Fibroblast of lung (primary cell): ENCODE data around the gene RAD23B. TPM values are rescaled to one million over a fixed set of nuclear protein-coding genes. Genes with fewer than 3 reads are reported as not detected.

Experiments used
- DNase-seq, 2 donors: peaks; one replicate each; pipeline versions ENCODE4 v3.0.0 to v3.0.0-alpha.2; 2010; ENCODE audit warnings: low read depth in 2 of 2
- H2AFZ ChIP-seq: 2 replicates; pipeline ENCODE4 v1.5.1; 2012; ENCODE audit warnings: low read length, control low read depth, inconsistent platforms
- H3K27ac ChIP-seq: 2 replicates; pipeline ENCODE4 v1.5.1; 2011; ENCODE audit warnings: low read length, control low read depth; ENCODE audit not compliant: insufficient read depth
- H3K27me3 ChIP-seq: 2 replicates; pipeline ENCODE4 v1.5.1; 2011; ENCODE audit warnings: mild to moderate bottlenecking, low read length; ENCODE audit not compliant: control insufficient read depth, insufficient read depth
- H3K36me3 ChIP-seq: 2 replicates; pipeline ENCODE4 v1.5.1; 2011; ENCODE audit warnings: low read length; ENCODE audit not compliant: control insufficient read depth, insufficient read depth
- H3K4me1 ChIP-seq: 2 replicates; pipeline ENCODE4 v1.5.1; 2011; ENCODE audit warnings: low read length; ENCODE audit not compliant: control insufficient read depth, insufficient read depth; ENCODE audit errors: extremely low read depth
- H3K4me2 ChIP-seq: 2 replicates; pipeline ENCODE4 v1.5.1; 2011; ENCODE audit warnings: low read length, control low read depth; ENCODE audit not compliant: insufficient read depth; ENCODE audit errors: extremely low read depth
- H3K4me3 ChIP-seq, 4 experiments: fragments of 200-600 bp in 1 of 4; sonication (generic) in 1 of 4; replicated peaks in 1 of 4; 2 replicates each; pipeline ENCODE4 v1.5.1; 2011 to 2016; ENCODE audit warnings: low read length in 4 of 4, low read depth in 3 of 4, mild to moderate bottlenecking in 3 of 4, control low read depth in 2 of 4, inconsistent platforms in 1 of 4, mixed read lengths in 1 of 4; ENCODE audit not compliant: insufficient read depth in 1 of 4; ENCODE audit errors: control extremely low read depth in 1 of 4
- H3K79me2 ChIP-seq: 2 replicates; pipeline ENCODE4 v1.5.1; 2012; ENCODE audit warnings: mild to moderate bottlenecking, low read length, inconsistent platforms; ENCODE audit not compliant: control insufficient read depth, insufficient read depth
- H3K9ac ChIP-seq: 2 replicates; pipeline ENCODE4 v1.5.1; 2011; ENCODE audit warnings: mild to moderate bottlenecking, low read length, control low read depth; ENCODE audit not compliant: insufficient read depth
- H3K9me3 ChIP-seq: 2 replicates; pipeline ENCODE4 v1.5.1; 2012; ENCODE audit warnings: low read depth, low read length; ENCODE audit not compliant: control insufficient read depth, insufficient read depth
- H4K20me1 ChIP-seq: 2 replicates; pipeline ENCODE4 v1.5.1; 2011; ENCODE audit warnings: low read length; ENCODE audit not compliant: control insufficient read depth, insufficient read depth; ENCODE audit errors: extremely low read depth
- EZH2 ChIP-seq: IDR thresholded peaks from 2 replicates; pipeline ENCODE4 v1.5.1; 2012; ENCODE audit warnings: low read length, control low read depth, mild to moderate bottlenecking; ENCODE audit errors: missing control alignments
- polyA plus RNA-seq, 2 donors: library from polyadenylated mRNA; depleted of rRNA in 1 of 2; stranded (reverse) in 1 of 2; unstranded in 1 of 2; fragments of >200 nt; gene quantifications; 2 replicates each; pipeline ENCODE4 v1.2.1, GENCODE V29; 2011 to 2012; ENCODE audit warnings: missing spikeins in 1 of 2
- total RNA-seq: library from RNA; depleted of rRNA; stranded (reverse); fragments of >200 nt; gene quantifications from 2 replicates; pipeline ENCODE4 v1.2.1, GENCODE V29; 2014
- TF ChIP-seq, protein P1 (sequence below), 2 donors: IDR thresholded peaks in 1 of 2; conservative IDR thresholded peaks in 1 of 2; 1 replicate in 1 of 2; 2 replicates in 1 of 2; pipeline ENCODE4 v1.5.1; 2011 to 2012; ENCODE audit warnings: low read length in 2 of 2, control low read depth in 1 of 2, inconsistent platforms in 1 of 2, low read depth in 1 of 2, mild to moderate bottlenecking in 1 of 2

Gene RAD23B
- total and polyA plus RNA-seq, 2 donors (not counting 1 experiment from before 2014, with no cell fraction given) = 156 to 607 TPM

- TF ChIP-seq, protein P1, sequence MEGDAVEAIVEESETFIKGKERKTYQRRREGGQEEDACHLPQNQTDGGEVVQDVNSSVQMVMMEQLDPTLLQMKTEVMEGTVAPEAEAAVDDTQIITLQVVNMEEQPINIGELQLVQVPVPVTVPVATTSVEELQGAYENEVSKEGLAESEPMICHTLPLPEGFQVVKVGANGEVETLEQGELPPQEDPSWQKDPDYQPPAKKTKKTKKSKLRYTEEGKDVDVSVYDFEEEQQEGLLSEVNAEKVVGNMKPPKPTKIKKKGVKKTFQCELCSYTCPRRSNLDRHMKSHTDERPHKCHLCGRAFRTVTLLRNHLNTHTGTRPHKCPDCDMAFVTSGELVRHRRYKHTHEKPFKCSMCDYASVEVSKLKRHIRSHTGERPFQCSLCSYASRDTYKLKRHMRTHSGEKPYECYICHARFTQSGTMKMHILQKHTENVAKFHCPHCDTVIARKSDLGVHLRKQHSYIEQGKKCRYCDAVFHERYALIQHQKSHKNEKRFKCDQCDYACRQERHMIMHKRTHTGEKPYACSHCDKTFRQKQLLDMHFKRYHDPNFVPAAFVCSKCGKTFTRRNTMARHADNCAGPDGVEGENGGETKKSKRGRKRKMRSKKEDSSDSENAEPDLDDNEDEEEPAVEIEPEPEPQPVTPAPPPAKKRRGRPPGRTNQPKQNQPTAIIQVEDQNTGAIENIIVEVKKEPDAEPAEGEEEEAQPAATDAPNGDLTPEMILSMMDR (conservative IDR thresholded peaks at IDR 0.05 in 1 of 2, IDR thresholded peaks at IDR 0.05 in 1 of 2; ENCODE audit: low read depth in 1 of 2, low read length in 2 of 2) = no peak
- TF ChIP-seq EZH2 = no peak
- peaks cover 1% of the 10 kb centered on the region for H4K20me1 ChIP-seq
- no peaks in the 10 kb centered on the region for H3K9me3 ChIP-seq
- peaks cover 37% of the 10 kb centered on the region for H3K79me2 ChIP-seq
- no peak overlapping the region for H3K4me2 ChIP-seq
- DNase-seq = no peak
- peaks cover 19% of the 10 kb centered on the region for H3K36me3 ChIP-seq
- no peak overlapping the region for H3K4me3 ChIP-seq
- no peak overlapping the region for H2AFZ ChIP-seq
- no peak overlapping the region for H3K9ac ChIP-seq
- peaks cover 2% of the 10 kb centered on the region for H3K4me1 ChIP-seq
- no peak overlapping the region for H3K27ac ChIP-seq
- no peaks in the 10 kb centered on the region for H3K27me3 ChIP-seq
Measured at GRCh38 chr9:107330420-107330819, 47.3 kb downstream of the RAD23B start.

DNA sequence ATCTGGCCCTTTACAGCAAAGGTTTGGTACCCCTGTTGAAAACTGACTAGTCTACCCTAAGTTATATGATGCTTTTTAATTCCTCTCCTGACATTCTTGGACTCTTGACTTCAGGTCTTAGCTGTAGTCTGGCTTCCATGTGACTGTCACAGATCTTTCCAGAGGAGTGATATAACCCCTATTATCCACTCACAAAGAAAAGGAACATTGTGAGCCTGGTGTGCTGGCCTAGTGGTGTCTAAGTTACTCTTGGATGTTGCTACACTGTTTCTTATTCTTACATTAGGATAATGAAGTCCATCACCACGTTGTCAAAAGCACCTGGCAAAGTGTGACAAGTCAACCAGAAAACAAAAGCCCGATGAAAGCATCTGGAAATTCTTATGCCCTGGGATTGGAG, 49.8 kb downstream of the RAD23B start:
- H3K27me3 ChIP-seq = no peaks in the 10 kb centered on the region
- H3K9me3 ChIP-seq = no peaks in the 10 kb centered on the region
- H2AFZ ChIP-seq = no peak overlapping the region
- peaks cover 20% of the 10 kb centered on the region for H3K79me2 ChIP-seq
- H3K4me3 ChIP-seq = no peak overlapping the region
- TF ChIP-seq, protein P1 (conservative IDR thresholded peaks at IDR 0.05 in 1 of 2, IDR thresholded peaks at IDR 0.05 in 1 of 2; ENCODE audit: low read depth in 1 of 2, low read length in 2 of 2) = no peak
- H3K36me3 ChIP-seq = peaks cover 24% of the 10 kb centered on the region
- no peak overlapping the region for H3K9ac ChIP-seq
- DNase-seq = no peak
- H3K4me2 ChIP-seq = no peak overlapping the region
- peaks cover 14% of the 10 kb centered on the region for H3K4me1 ChIP-seq
- peaks cover 1% of the 10 kb centered on the region for H4K20me1 ChIP-seq
- H3K27ac ChIP-seq = no peak overlapping the region

DNA sequence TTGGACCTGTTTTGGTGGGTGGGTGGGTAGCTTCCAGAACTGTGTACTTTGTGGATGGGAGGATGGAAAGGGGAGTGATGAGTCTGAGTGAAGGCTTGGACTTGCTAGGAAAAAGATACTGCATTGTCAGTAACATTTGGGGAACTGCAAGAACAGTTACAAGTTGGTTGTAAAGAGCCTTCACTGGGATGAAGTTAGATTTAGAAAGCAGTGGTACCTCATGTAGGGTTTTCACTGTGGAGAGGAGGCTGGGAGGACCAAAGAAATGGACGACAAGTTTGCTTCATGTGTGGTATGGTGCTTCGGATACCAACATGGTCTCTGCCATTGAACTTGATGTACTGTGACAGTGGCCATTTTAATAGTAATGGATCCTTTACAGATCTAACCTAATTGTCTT, 50.3 kb downstream of the RAD23B start:
- no peak overlapping the region for H3K4me2 ChIP-seq
- H3K79me2 ChIP-seq = peaks cover 15% of the 10 kb centered on the region

More for the DNA sequence above, 50.3 kb downstream of the RAD23B start:
- Histone ChIP-seq H3K4me3 (no peak overlapping the region), H3K27me3 (no peaks in the 10 kb centered on the region), H3K27ac (no peak overlapping the region), H3K4me1 (peaks cover 18% of the 10 kb centered on the region), H3K9ac (no peak overlapping the region), H4K20me1 (peaks cover 1% of the 10 kb centered on the region), H3K9me3 (no peaks in the 10 kb centered on the region), H3K36me3 (peaks cover 22% of the 10 kb centered on the region), H2AFZ (no peak overlapping the region)
- TF ChIP-seq EZH2 = no peak
- TF ChIP-seq, protein P1 (conservative IDR thresholded peaks at IDR 0.05 in 1 of 2, IDR thresholded peaks at IDR 0.05 in 1 of 2; ENCODE audit: low read depth in 1 of 2, low read length in 2 of 2) = no peak
- DNase-seq = no peak
